MM.1S (cell line): ENCODE measurements around the gene PLXNA4.

ENCODE experiments used
- EZH2 ChIP-seq: fragments of 300-600 bp; sonication (generic); optimal IDR thresholded peaks from 2 replicates; pipeline ENCODE3; 2017; ENCODE audit warnings: low read depth, mild to moderate bottlenecking, antibody characterized with exemption, low read length, mixed read lengths
- EZH2phosphoT487 ChIP-seq: fragments of 300-600 bp; sonication (generic); IDR thresholded peaks from 2 replicates; pipeline ENCODE4 v1.6.1; 2018; ENCODE audit warnings: antibody characterized with exemption, low read length
- TF ChIP-seq, protein P1 (sequence below): fragments of 300-600 bp; sonication (generic); IDR thresholded peaks from 2 replicates; pipeline ENCODE4 v1.5.1; 2016; ENCODE audit warnings: antibody characterized with exemption, low read length, mixed read lengths

GRCh38 chr7:132328047-132328620 lies 248.1 kb downstream of the PLXNA4 start:
- TF ChIP-seq, protein P1, sequence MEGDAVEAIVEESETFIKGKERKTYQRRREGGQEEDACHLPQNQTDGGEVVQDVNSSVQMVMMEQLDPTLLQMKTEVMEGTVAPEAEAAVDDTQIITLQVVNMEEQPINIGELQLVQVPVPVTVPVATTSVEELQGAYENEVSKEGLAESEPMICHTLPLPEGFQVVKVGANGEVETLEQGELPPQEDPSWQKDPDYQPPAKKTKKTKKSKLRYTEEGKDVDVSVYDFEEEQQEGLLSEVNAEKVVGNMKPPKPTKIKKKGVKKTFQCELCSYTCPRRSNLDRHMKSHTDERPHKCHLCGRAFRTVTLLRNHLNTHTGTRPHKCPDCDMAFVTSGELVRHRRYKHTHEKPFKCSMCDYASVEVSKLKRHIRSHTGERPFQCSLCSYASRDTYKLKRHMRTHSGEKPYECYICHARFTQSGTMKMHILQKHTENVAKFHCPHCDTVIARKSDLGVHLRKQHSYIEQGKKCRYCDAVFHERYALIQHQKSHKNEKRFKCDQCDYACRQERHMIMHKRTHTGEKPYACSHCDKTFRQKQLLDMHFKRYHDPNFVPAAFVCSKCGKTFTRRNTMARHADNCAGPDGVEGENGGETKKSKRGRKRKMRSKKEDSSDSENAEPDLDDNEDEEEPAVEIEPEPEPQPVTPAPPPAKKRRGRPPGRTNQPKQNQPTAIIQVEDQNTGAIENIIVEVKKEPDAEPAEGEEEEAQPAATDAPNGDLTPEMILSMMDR: no peak
- TF ChIP-seq EZH2: no peak
- TF ChIP-seq EZH2phosphoT487: no peak
